Right lobe of liver (tissue), 4 donors: Measurements from ENCODE around the gene ARID4B.

Experiments
- POLR2A ChIP-seq: fragments of 450-650 bp; IDR thresholded peaks from one replicate; pipeline ENCODE4 v1.6.1; 2017; ENCODE audit warnings: antibody characterized with exemption, mild to moderate bottlenecking
- TF ChIP-seq, protein P1 (sequence below), 4 donors: fragments of 200-600 bp in 3 of 4; fragments of 450-650 bp in 1 of 4; IDR thresholded peaks; one replicate each; pipeline versions ENCODE4 v1.5.1 to v1.8.0; 2016 to 2022; ENCODE audit warnings: antibody characterized with exemption in 4 of 4, mild to moderate bottlenecking in 2 of 4
- donor health status: DM: no; HTN: no; CAD: no.
- donor health status: DM: no; HTN: no; CAD: no.
- donor health status: DM: no; HTN: yes; CAD: no.

- TF ChIP-seq POLR2A = no peak
- TF ChIP-seq, protein P1, sequence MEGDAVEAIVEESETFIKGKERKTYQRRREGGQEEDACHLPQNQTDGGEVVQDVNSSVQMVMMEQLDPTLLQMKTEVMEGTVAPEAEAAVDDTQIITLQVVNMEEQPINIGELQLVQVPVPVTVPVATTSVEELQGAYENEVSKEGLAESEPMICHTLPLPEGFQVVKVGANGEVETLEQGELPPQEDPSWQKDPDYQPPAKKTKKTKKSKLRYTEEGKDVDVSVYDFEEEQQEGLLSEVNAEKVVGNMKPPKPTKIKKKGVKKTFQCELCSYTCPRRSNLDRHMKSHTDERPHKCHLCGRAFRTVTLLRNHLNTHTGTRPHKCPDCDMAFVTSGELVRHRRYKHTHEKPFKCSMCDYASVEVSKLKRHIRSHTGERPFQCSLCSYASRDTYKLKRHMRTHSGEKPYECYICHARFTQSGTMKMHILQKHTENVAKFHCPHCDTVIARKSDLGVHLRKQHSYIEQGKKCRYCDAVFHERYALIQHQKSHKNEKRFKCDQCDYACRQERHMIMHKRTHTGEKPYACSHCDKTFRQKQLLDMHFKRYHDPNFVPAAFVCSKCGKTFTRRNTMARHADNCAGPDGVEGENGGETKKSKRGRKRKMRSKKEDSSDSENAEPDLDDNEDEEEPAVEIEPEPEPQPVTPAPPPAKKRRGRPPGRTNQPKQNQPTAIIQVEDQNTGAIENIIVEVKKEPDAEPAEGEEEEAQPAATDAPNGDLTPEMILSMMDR (IDR thresholded peaks at IDR 0.05) = no peak
These were observed 40.6 kb downstream of the ARID4B start for GRCh38 chr1:235287208-235287882.
